Amniotic epithelial cell (primary cell): ENCODE measurements around the gene HOXA9.

Experiments
- DNase-seq: peaks from one replicate; pipeline ENCODE4 v3.0.0-alpha.2; 2010; ENCODE audit warnings: low read depth

The HOXA9 gene

GRCh38 chr7:27200761-27201579 lies 35.6 kb upstream of the HOXA9 start:
- no peak for DNase-seq

DNA sequence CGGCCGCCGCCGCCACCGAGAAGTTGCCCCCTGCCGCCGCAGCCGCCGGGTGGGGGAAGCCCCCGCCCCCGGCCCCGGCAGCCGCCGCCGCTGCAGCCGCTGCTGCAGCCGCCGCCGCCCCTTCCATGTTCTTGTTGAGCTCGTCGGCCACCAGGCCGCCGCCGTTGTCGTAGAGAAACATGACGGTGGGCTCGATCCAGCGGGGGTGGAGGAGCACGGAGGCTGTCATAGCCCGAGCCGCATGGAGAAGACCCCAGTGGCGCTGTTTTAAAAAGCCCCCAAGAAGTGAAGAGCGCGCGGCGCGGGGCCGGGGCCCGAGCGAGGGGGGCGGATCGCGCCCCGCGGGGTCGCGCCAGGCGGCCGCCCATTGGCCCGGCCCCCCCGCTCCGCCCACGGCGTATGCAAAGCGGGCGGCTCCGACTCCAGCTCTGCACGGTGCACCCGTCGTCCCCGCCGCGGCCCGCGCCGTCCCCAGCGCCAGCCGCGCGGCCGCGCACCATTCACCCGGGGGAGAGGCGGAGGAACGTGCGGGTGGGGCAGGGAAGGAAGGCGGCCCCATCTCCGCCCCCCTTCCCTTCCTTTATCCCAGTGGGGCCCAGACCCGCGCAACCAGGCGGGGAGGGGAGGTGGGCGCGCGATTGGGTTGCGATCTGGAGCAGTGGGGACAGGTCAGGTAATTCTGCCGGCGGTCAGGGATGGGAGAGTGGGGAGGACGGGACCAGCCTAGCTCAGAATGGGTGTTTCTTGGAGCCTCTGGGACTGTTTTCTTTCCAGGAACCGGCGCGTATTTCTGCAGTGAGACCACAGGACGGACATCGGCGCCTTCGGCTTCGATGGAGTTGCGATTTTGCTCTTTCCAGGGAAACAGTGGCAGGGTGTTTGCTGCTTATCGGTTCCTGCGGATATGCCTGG lies 34.8 kb upstream of the HOXA9 start, which contains the start of gene HOXA13:
TSS of gene HOXA13 (minus strand) at position 243 of the 912 bp plus-strand sequence. CDS start at position 229, 14 bp downstream.
- no peak for DNase-seq

GRCh38 chr7:27198871-27199801 lies 33.8 kb upstream of the HOXA9 start:
- no peak for DNase-seq

- DNase-seq: no peak
Observed at GRCh38 chr7:27198138-27198841, 33.0 kb upstream of the HOXA9 start.

DNA sequence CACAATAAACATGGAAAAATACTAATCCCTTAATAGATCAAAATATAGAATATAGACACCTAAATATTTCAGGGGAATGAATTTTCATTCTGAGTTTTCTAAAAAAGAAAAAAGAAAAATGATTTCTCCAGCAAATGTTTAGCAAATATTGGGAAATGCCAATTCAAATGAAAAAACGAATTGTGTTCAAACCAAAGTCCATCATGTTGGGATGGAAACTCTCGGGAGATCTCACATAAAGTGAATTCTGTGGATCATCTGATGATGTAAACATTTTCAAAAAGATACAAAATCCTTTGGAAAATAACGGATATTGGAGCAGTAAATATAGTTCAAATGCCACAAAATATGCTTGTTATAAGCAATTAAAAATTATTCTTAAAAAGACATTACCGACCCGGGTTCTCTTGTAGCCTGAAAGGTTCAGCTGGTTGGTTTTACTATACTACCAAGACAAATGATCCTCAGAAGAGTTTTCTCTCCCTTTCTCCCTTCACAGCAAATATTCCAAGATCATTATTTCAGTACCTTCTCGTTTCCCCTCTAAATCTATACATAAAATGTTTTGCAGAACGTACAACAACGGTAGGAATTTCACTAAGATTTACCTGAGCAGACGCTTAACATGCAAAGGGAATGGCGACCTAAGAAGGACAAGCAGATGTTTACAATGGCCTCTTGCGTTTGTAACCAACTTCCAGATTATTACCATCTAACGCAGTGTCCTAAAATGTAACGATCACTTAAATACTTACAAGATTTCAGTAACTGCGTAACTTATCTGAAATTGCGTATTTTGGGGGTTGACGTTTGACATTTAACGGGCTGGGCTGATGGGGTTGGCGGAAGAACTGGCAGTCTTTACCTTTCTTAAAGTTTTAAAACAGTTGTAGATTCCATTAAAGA lies 32.1 kb upstream of the HOXA9 start:
- no peak for DNase-seq

GRCh38 chr7:27196287-27196767 lies 31.0 kb upstream of the HOXA9 start:
- peak; percentile 63 for DNase-seq

DNA sequence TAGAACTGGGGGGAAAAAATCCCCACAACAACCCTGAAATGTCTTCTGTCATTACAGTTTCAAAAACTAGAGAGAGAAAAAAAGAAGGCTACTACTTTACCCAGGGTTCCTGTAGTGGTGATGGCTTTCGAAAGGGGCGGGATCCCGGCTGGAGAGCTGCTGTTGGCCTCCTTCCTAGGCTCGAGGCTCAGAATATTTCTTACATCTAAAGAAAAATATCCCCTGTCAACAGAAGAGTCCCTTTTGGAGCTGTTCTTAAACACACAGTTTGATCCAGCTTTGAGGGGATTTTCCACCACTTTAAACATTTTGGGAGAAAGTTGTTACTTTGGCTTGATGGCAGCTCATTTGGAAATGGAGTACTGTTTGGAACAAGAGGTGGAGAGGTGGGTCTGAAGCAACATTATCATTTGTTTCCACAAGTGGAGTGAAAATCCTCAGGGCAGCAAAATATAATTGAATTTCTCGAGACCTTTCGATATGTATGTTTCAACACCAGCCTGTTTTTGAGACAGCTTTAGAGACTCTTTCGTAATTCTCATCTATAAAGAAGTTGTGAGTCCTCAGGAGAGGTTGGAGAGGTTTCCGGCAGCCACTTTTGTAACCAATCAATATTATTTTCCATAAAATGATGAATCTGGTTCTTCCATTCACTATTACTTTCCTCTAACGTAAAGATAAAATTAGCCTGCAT lies 29.5 kb upstream of the HOXA9 start:
- DNase-seq: no peak

GRCh38 chr7:27194002-27194352 lies 28.6 kb upstream of the HOXA9 start:
- no peak for DNase-seq

DNA sequence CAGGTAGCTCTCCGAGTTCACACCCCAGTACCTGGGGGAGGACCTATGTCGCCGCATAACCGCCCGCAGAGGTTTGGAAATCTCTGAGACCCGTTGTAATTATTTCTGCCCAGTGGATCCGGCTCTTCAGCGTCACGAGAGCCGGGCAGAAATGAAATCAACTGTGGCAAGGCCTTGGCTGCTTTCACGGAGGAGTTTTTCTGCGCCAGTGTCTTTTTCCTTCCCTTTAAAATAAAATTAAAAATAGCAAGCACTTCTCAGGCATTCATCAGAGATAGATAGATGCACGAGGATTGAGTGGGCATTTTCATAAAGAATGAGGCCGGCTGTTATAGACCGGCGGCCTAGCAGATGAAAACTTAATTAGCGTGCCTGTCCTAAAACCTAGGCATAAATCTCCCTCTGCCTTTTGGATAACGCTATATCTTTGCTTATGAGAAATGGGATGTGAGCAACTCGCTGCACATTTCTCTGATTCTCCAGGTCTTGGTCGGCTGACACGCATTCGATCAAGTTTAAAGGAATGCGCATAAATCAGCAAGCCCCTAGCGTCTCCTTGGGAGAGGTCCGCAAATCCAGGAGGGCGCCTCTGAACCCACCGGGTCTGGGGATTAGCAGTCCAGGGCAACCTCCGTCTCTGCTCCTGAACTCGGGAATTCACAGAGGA lies 28.1 kb upstream of the HOXA9 start:
- DNase-seq: no peak

GRCh38 chr7:27192546-27193334 lies 27.4 kb upstream of the HOXA9 start:
- DNase-seq: no peak

DNA sequence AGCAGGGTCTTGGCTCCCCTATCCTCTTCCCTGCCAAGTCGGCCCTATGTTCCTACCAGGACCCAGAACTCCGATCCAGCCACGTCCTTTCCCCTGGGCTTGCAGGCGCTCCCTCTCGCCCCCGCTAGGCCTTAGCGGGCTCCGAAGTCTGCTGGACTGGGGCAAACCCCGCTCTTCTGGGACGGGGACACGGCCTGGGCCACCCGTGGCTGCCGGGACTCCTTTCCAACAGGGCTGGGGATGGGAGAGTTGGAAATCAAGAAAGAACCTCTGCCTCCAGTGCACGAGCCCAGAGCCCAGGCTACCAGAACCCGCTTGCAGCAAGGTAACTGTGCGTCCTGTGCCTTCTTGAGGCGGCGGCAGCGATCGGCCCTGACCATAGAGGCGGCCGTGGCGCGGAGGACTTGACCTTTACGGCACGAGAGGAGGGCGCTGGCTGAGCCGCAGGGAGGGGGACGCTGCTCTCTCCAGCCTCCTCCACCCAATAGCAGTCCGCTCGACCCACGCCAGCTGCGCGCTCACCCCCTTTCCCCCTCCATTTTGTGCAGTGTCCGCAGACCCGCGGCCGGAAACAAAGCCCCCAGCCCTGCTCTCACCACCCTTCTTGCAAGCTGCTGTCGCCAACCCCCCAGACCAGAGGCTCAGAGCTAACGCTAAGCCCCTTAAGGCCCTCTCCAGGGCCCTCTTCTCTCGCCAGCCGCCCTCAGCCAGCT lies 26.7 kb upstream of the HOXA9 start:
- DNase-seq: no peak

DNA sequence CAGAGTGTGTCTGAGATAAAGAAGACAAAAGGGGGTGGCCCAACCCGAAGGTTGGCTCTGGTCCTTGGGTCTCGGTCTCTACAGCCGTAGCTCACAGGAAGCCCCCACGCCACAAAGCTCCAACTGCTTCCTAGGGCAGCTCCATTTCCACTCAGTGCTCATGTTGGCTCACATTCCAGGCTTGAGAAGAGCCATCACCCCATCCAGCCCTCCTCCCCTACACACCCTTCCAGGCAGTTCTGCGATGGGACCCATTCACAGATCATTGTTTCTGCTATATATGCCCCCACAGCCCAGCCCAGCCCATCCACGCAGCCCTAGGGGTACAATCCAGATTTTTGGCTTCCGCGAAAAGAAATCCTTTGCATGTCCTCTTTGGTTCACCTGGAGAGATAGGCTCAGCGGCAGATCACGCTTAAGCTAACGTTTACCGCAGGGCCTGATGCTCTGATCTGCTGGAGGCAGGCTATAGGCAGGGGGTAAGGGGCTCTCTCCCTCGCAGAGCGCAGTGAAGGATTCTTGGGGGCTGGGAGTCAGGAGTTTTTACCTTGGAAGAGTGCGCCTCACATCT lies 25.9 kb upstream of the HOXA9 start:
- DNase-seq: no peak

DNA sequence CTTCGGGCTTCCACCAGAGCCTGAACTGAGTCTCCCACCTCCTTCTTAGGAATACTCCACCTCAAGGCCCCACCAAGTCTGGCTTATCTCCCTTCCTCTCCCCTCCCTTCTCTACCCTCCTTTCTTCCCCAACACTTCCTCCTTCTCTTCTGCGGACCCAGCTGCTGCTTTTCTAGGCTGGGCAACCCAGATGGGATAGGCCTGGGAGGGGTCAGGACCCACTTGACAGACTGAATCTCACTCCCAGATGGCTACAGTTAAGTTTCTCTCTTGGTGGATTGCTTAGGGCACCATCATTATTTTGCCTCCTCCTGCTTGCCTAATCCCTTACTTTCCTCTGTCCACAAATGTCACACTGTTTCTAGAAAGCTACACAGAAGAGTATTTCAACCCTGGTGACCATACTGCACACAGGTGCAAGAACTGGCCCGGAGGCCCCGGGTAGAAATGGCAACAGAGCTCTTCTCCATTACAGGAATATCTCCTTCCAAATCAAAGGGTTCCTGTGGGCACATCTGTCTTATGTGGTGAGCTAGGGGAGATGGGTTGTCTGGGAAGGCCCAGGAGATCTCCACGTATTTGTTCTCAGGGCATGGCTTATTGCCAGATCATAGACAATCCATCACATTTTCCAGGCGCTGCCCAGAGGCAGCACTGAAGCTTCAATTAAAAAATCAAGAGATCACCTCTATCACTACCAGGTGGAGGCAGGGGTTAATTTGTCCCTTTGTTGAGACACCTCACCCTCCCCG lies 24.8 kb upstream of the HOXA9 start:
- no peak for DNase-seq

- DNase-seq: no peak
Observed at GRCh38 chr7:27189295-27189996, 24.1 kb upstream of the HOXA9 start.

GRCh38 chr7:27188386-27189294 lies 23.3 kb upstream of the HOXA9 start:
- no peak for DNase-seq
